HepG2 (cell line): ENCODE data around the gene IZUMO4. TPM values are rescaled to one million over a fixed set of nuclear protein-coding genes. Genes with fewer than 3 reads are reported as not detected.

Experiments used
- AGO2 ChIP-seq: fragments of 200-400 bp; formaldehyde crosslinking; optimal IDR thresholded peaks from 2 replicates; pipeline ENCODE3; 2017; ENCODE audit warnings: mild to moderate bottlenecking, low read depth, low read length, moderate library complexity
- IRF2 ChIP-seq: IDR thresholded peaks from 2 replicates; pipeline ENCODE4 v1.6.1; 2018; ENCODE audit warnings: missing genetic modification reagents, missing compliant biosample characterization
- KDM5B ChIP-seq: sonication (generic); formaldehyde crosslinking; IDR thresholded peaks from 2 replicates; pipeline ENCODE4 v1.4.0; 2020; ENCODE audit warnings: missing genetic modification reagents, mild to moderate bottlenecking, borderline replicate concordance
- MAFG ChIP-seq: sonication (generic); formaldehyde crosslinking; IDR thresholded peaks from 2 replicates; pipeline ENCODE4 v1.5.1; 2020; ENCODE audit warnings: mild to moderate bottlenecking, missing genetic modification reagents
- NR2F1 ChIP-seq, 2 experiments: fragments of 450-650 bp in 1 of 2; formaldehyde crosslinking in 1 of 2; IDR thresholded peaks; 2 replicates each; pipeline versions ENCODE4 v1.5.0 to v1.6.1; 2016 to 2020; ENCODE audit warnings: mild to moderate bottlenecking in 1 of 2, missing compliant biosample characterization in 1 of 2, missing genetic modification reagents in 1 of 2, moderate library complexity in 1 of 2
- ZEB1 ChIP-seq: IDR thresholded peaks from 2 replicates; pipeline ENCODE4 v1.6.1; 2012; ENCODE audit warnings: mild to moderate bottlenecking, low read depth, inconsistent platforms; ENCODE audit not compliant: insufficient replicate concordance
- ZNF451 ChIP-seq: sonication (generic); formaldehyde crosslinking; IDR thresholded peaks from 2 replicates; pipeline ENCODE4 v1.5.0; 2020; ENCODE audit warnings: mild to moderate bottlenecking, missing genetic modification reagents
- ZNF709 ChIP-seq: sonication (generic); formaldehyde crosslinking; IDR thresholded peaks from 2 replicates; pipeline ENCODE4 v1.5.0; 2020; ENCODE audit warnings: mild to moderate bottlenecking, missing genetic modification reagents
- ZNF781 ChIP-seq: sonication (generic); formaldehyde crosslinking; IDR thresholded peaks from 2 replicates; pipeline ENCODE4 v1.5.1; 2020; ENCODE audit warnings: borderline replicate concordance, mild to moderate bottlenecking, missing genetic modification reagents; ENCODE audit errors: not compliant biosample characterization
- ZSCAN20 ChIP-seq: sonication (generic); formaldehyde crosslinking; IDR thresholded peaks from 2 replicates; pipeline ENCODE4 v1.4.0; 2020; ENCODE audit warnings: missing genetic modification reagents, mild to moderate bottlenecking, borderline replicate concordance
- polyA plus RNA-seq, 8 experiments: library from polyadenylated mRNA; depleted of rRNA in 3 of 8; stranded (reverse) in 7 of 8; unstranded in 1 of 8; fragments of >200 nt; fragmentation: Illumina TruSeq in 4 of 8; extraction: Trizol in 4 of 8; gene quantifications; 2 replicates each; pipeline versions ENCODE4 v1.2.1 to v1.2.3, GENCODE V29; 2011 to 2016; ENCODE audit warnings: low read depth in 4 of 8, missing spikeins in 1 of 8, mixed read lengths in 1 of 8; ENCODE audit not compliant: insufficient read depth in 1 of 8
- total RNA-seq, 5 experiments: library from RNA; depleted of rRNA; stranded (reverse); fragments of >200 nt; fragmentation: Illumina TruSeq; extraction: Trizol; gene quantifications; 2 replicates each; pipeline ENCODE4 v1.2.3, GENCODE V29; 2016; ENCODE audit warnings: low read depth in 1 of 5
- TF ChIP-seq, protein P1 (sequence below), 2 experiments: sonication (generic) in 1 of 2; formaldehyde crosslinking in 1 of 2; IDR thresholded peaks; 2 replicates each; pipeline versions ENCODE4 v1.4.0 to v1.6.1; 2018 to 2020; ENCODE audit warnings: missing genetic modification reagents in 2 of 2, borderline replicate concordance in 1 of 2, low read depth in 1 of 2, mild to moderate bottlenecking in 1 of 2, missing biosample characterization in 1 of 2
- TF ChIP-seq, protein P2 (sequence below): sonication (generic); formaldehyde crosslinking; IDR thresholded peaks from 2 replicates; pipeline ENCODE4 v1.8.1; 2023; ENCODE audit warnings: mild to moderate bottlenecking, missing genetic modification reagents
- TF ChIP-seq, protein P3 (sequence below): sonication (generic); formaldehyde crosslinking; IDR thresholded peaks from 2 replicates; pipeline ENCODE4 v1.8.0; 2022; ENCODE audit warnings: mild to moderate bottlenecking, missing genetic modification reagents
- TF ChIP-seq, protein P4 (sequence below): sonication (generic); formaldehyde crosslinking; IDR thresholded peaks from 2 replicates; pipeline ENCODE4 v1.8.1; 2022; ENCODE audit warnings: low read depth, mild to moderate bottlenecking, missing genetic modification reagents
- TF ChIP-seq, protein P5 (sequence below): sonication (generic); formaldehyde crosslinking; IDR thresholded peaks from 2 replicates; pipeline ENCODE4 v1.5.0; 2020; ENCODE audit warnings: mild to moderate bottlenecking, low read depth, missing genetic modification reagents, borderline replicate concordance
- TF ChIP-seq, protein P6 (sequence below): sonication (generic); formaldehyde crosslinking; IDR thresholded peaks from 2 replicates; pipeline ENCODE4 v1.8.0; 2022; ENCODE audit warnings: mild to moderate bottlenecking, missing genetic modification reagents, moderate library complexity
- TF ChIP-seq, protein P7 (sequence below): sonication (generic); formaldehyde crosslinking; IDR thresholded peaks from 2 replicates; pipeline ENCODE4 v1.4.0; 2020; ENCODE audit warnings: missing genetic modification reagents

The IZUMO4 gene
- total and polyA plus RNA-seq, 2 of the 13 experiments (the other 11 are each of a cell fraction or from before 2014, with no cell fraction given): 0.77 to 3.9 TPM

DNA sequence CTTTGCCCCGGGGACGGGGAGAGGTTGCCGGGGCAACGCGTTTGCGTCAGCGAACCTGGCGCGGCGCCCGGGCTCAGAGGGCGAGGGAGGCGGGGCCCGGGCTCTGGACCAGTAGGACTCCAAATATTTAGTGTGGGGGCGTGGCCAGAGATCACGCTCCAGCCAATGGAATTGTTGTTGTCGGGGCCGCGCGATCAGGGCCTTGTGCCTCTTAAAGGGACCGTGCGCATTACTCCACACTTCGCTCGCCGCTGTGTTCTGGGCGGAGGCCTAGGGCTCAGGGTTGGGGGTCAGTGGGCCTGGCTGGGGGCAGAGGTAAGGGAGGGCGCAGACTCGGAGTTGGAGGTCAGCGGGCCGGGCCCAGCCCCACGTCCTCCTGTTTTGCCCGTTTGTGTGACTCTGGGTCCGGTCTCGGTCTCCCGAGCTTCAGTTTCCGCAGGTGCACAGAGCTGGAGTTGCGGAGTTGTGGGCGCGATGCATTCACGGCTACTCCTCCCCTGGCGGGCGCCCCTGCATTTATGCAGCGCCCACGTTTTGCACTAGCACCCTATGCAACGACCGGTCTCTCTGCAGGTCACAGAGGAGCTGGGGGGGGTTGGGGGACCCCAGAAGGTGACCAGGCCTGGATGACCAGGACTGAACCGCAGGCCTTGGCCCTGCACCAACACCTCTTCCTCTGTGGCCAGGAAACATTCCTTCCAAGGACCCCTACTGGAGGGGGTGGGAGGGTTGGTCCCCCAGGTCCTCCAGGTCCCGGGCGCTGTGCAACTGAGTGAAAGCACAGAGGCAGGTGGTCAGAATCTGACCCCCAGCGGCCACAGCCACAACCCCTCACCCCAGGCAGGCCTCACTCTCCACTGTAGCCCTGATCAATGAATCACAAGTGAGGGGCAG, 35.0 kb upstream of the IZUMO4 start (continued):
- TF ChIP-seq, protein P1, sequence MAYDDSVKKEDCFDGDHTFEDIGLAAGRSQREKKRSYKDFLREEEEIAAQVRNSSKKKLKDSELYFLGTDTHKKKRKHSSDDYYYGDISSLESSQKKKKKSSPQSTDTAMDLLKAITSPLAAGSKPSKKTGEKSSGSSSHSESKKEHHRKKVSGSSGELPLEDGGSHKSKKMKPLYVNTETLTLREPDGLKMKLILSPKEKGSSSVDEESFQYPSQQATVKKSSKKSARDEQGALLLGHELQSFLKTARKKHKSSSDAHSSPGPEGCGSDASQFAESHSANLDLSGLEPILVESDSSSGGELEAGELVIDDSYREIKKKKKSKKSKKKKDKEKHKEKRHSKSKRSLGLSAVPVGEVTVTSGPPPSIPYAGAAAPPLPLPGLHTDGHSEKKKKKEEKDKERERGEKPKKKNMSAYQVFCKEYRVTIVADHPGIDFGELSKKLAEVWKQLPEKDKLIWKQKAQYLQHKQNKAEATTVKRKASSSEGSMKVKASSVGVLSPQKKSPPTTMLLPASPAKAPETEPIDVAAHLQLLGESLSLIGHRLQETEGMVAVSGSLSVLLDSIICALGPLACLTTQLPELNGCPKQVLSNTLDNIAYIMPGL (CRISPR knock-in tag; IDR thresholded peaks at IDR 0.05; ENCODE audit: borderline replicate concordance in 1 of 2, low read depth in 1 of 2): peak; percentile 12 to 38; a peak in 2 of 4 replicates
- TF ChIP-seq ZNF781 (CRISPR knock-in tag): peak; percentile 79
- TF ChIP-seq, protein P2, sequence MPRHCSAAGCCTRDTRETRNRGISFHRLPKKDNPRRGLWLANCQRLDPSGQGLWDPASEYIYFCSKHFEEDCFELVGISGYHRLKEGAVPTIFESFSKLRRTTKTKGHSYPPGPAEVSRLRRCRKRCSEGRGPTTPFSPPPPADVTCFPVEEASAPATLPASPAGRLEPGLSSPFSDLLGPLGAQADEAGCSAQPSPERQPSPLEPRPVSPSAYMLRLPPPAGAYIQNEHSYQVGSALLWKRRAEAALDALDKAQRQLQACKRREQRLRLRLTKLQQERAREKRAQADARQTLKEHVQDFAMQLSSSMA (CRISPR knock-in tag): no peak
- no peak; the same call in 1 of the 2 replicates for TF ChIP-seq IRF2 (CRISPR knock-in tag)
- peak; percentile 79 for TF ChIP-seq KDM5B
- TF ChIP-seq ZNF709 (CRISPR knock-in tag): no peak
- no peak for TF ChIP-seq ZEB1
- TF ChIP-seq MAFG (CRISPR knock-in tag): no peak
- TF ChIP-seq ZNF451: no peak
- peak; percentile 43 for TF ChIP-seq AGO2
- TF ChIP-seq, protein P3, sequence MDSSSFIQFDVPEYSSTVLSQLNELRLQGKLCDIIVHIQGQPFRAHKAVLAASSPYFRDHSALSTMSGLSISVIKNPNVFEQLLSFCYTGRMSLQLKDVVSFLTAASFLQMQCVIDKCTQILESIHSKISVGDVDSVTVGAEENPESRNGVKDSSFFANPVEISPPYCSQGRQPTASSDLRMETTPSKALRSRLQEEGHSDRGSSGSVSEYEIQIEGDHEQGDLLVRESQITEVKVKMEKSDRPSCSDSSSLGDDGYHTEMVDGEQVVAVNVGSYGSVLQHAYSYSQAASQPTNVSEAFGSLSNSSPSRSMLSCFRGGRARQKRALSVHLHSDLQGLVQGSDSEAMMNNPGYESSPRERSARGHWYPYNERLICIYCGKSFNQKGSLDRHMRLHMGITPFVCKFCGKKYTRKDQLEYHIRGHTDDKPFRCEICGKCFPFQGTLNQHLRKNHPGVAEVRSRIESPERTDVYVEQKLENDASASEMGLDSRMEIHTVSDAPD (CRISPR knock-in tag): no peak
- TF ChIP-seq, protein P4, sequence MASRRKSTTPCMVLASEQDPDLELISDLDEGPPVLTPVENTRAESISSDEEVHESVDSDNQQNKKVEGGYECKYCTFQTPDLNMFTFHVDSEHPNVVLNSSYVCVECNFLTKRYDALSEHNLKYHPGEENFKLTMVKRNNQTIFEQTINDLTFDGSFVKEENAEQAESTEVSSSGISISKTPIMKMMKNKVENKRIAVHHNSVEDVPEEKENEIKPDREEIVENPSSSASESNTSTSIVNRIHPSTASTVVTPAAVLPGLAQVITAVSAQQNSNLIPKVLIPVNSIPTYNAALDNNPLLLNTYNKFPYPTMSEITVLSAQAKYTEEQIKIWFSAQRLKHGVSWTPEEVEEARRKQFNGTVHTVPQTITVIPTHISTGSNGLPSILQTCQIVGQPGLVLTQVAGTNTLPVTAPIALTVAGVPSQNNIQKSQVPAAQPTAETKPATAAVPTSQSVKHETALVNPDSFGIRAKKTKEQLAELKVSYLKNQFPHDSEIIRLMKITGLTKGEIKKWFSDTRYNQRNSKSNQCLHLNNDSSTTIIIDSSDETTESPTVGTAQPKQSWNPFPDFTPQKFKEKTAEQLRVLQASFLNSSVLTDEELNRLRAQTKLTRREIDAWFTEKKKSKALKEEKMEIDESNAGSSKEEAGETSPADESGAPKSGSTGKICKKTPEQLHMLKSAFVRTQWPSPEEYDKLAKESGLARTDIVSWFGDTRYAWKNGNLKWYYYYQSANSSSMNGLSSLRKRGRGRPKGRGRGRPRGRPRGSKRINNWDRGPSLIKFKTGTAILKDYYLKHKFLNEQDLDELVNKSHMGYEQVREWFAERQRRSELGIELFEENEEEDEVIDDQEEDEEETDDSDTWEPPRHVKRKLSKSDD (CRISPR knock-in tag): 0 out of 2 replicates have a peak, but pooled peaks have one; percentile 14
- TF ChIP-seq, protein P5, sequence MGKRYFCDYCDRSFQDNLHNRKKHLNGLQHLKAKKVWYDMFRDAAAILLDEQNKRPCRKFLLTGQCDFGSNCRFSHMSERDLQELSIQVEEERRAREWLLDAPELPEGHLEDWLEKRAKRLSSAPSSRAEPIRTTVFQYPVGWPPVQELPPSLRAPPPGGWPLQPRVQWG (CRISPR knock-in tag): no peak
- TF ChIP-seq, protein P6, sequence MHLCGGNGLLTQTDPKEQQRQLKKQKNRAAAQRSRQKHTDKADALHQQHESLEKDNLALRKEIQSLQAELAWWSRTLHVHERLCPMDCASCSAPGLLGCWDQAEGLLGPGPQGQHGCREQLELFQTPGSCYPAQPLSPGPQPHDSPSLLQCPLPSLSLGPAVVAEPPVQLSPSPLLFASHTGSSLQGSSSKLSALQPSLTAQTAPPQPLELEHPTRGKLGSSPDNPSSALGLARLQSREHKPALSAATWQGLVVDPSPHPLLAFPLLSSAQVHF (CRISPR knock-in tag): no peak
- TF ChIP-seq ZSCAN20 (CRISPR knock-in tag): no peak
- no peak; a peak in 1 of 4 replicates for TF ChIP-seq NR2F1 (CRISPR knock-in tag; IDR thresholded peaks at IDR 0.05)
- TF ChIP-seq, protein P7, sequence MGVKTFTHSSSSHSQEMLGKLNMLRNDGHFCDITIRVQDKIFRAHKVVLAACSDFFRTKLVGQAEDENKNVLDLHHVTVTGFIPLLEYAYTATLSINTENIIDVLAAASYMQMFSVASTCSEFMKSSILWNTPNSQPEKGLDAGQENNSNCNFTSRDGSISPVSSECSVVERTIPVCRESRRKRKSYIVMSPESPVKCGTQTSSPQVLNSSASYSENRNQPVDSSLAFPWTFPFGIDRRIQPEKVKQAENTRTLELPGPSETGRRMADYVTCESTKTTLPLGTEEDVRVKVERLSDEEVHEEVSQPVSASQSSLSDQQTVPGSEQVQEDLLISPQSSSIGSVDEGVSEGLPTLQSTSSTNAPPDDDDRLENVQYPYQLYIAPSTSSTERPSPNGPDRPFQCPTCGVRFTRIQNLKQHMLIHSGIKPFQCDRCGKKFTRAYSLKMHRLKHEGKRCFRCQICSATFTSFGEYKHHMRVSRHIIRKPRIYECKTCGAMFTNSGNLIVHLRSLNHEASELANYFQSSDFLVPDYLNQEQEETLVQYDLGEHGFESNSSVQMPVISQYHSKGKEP (CRISPR knock-in tag): 0 out of 2 replicates have a peak, but pooled peaks have one; percentile 48
